H9 (cell line): ENCODE data around the gene PRSS56. TPM values are rescaled to one million over a fixed set of nuclear protein-coding genes. Genes with fewer than 3 reads are reported as not detected.

Experiments
- DNase-seq: peaks from one replicate; pipeline ENCODE4 v3.0.0-alpha.2; 2017
- H2AFZ ChIP-seq: one replicate; pipeline ENCODE4 v1.6.1; 2013; ENCODE audit warnings: mild to moderate bottlenecking, low read length, control low read depth, moderate library complexity
- H2AK5ac ChIP-seq: 2 replicates; pipeline ENCODE4 v1.6.1; 2013; ENCODE audit warnings: low read length, control low read depth, mixed read lengths; ENCODE audit not compliant: insufficient read length
- H2BK120ac ChIP-seq: one replicate; pipeline ENCODE4 v1.6.1; 2013; ENCODE audit warnings: low read depth, mild to moderate bottlenecking, low read length, control low read depth, inconsistent platforms; ENCODE audit not compliant: poor library complexity, severe bottlenecking
- H2BK12ac ChIP-seq: 2 replicates; pipeline ENCODE4 v1.6.1; 2013; ENCODE audit warnings: low read length, control low read depth, mixed read lengths, low read depth; ENCODE audit not compliant: insufficient read length
- H2BK15ac ChIP-seq: 2 replicates; pipeline ENCODE4 v1.6.1; 2013; ENCODE audit warnings: low read depth, low read length, control low read depth
- H2BK20ac ChIP-seq: one replicate; pipeline ENCODE4 v1.6.1; 2013; ENCODE audit warnings: low read depth, mild to moderate bottlenecking, low read length, control low read depth, inconsistent platforms; ENCODE audit not compliant: poor library complexity, severe bottlenecking
- H2BK5ac ChIP-seq: 2 replicates; pipeline ENCODE4 v1.6.1; 2013; ENCODE audit warnings: low read length, control low read depth, mixed read lengths; ENCODE audit not compliant: insufficient read length
- H3K14ac ChIP-seq: 2 replicates; pipeline ENCODE4 v1.6.1; 2013; ENCODE audit warnings: low read length, control low read depth; ENCODE audit not compliant: insufficient read depth
- H3K18ac ChIP-seq: 2 replicates; pipeline ENCODE4 v1.6.1; 2013; ENCODE audit warnings: low read depth, mild to moderate bottlenecking, mixed read lengths, low read length, control low read depth; ENCODE audit not compliant: insufficient read length
- H3K23ac ChIP-seq: 2 replicates; pipeline ENCODE4 v1.6.1; 2013; ENCODE audit warnings: low read length, control low read depth, mixed read lengths, low read depth; ENCODE audit not compliant: insufficient read length
- H3K23me2 ChIP-seq: 2 replicates; pipeline ENCODE4 v1.6.1; 2013; ENCODE audit warnings: low read depth, mild to moderate bottlenecking, mixed read lengths, low read length, control low read depth; ENCODE audit not compliant: insufficient read length, poor library complexity, severe bottlenecking
- H3K27ac ChIP-seq: 2 replicates; pipeline ENCODE4 v1.5.1; 2013; ENCODE audit warnings: low read length, control low read depth, mixed read lengths, low read depth; ENCODE audit not compliant: insufficient read length
- H3K27me3 ChIP-seq: 2 replicates; pipeline ENCODE4 v1.6.1; 2013; ENCODE audit warnings: low read length, control low read depth, inconsistent platforms; ENCODE audit not compliant: insufficient read depth
- H3K4ac ChIP-seq: 2 replicates; pipeline ENCODE4 v1.6.1; 2013; ENCODE audit warnings: low read depth, mild to moderate bottlenecking, control low read depth, inconsistent platforms, low read length, moderate library complexity
- H3K4me1 ChIP-seq: 2 replicates; pipeline ENCODE4 v1.6.1; 2013; ENCODE audit warnings: low read length, control low read depth, inconsistent platforms; ENCODE audit not compliant: insufficient read depth
- H3K4me2 ChIP-seq: 2 replicates; pipeline ENCODE4 v1.6.1; 2013; ENCODE audit warnings: low read length, control low read depth, mixed read lengths; ENCODE audit not compliant: insufficient read length, insufficient read depth
- H3K56ac ChIP-seq: 2 replicates; pipeline ENCODE4 v1.6.1; 2013; ENCODE audit warnings: low read depth, mild to moderate bottlenecking, mixed read lengths, low read length, control low read depth; ENCODE audit not compliant: insufficient read length
- H3K79me1 ChIP-seq: 2 replicates; pipeline ENCODE4 v1.6.1; 2013; ENCODE audit warnings: low read depth, mild to moderate bottlenecking, moderate library complexity, low read length, control low read depth, inconsistent platforms; ENCODE audit not compliant: insufficient read depth, poor library complexity, severe bottlenecking
- H3K79me2 ChIP-seq: 2 replicates; pipeline ENCODE4 v1.6.1; 2013; ENCODE audit warnings: low read length, control low read depth, inconsistent platforms; ENCODE audit not compliant: insufficient read depth
- H3K9ac ChIP-seq: 2 replicates; pipeline ENCODE4 v1.6.1; 2013; ENCODE audit warnings: low read length, control low read depth, mixed read lengths; ENCODE audit not compliant: insufficient read length; ENCODE audit errors: extremely low read depth
- H3K9me3 ChIP-seq: one replicate; pipeline ENCODE4 v1.6.1; 2013; ENCODE audit warnings: low read depth, low read length, inconsistent platforms; ENCODE audit not compliant: control insufficient read depth
- H3T11ph ChIP-seq: one replicate; pipeline ENCODE4 v1.6.1; 2013; ENCODE audit warnings: mild to moderate bottlenecking, low read length, control low read depth, inconsistent platforms
- H4K20me1 ChIP-seq: one replicate; pipeline ENCODE4 v1.6.1; 2013; ENCODE audit not compliant: control insufficient read depth, insufficient read length, insufficient read depth
- H4K5ac ChIP-seq: 2 replicates; pipeline ENCODE4 v1.6.1; 2013; ENCODE audit warnings: low read depth, mild to moderate bottlenecking, mixed read lengths, low read length, control low read depth; ENCODE audit not compliant: insufficient read length
- H4K8ac ChIP-seq: replicated peaks from 2 replicates; pipeline ENCODE4 v1.6.1; 2013; ENCODE audit warnings: low read length, control low read depth, mixed read lengths, low read depth; ENCODE audit not compliant: insufficient read length
- H4K91ac ChIP-seq: 2 replicates; pipeline ENCODE4 v1.6.1; 2013; ENCODE audit warnings: low read depth, mild to moderate bottlenecking, moderate library complexity, mixed read lengths, low read length, control low read depth; ENCODE audit not compliant: insufficient read length
- H3K27ac Mint-ChIP-seq, 3 experiments: 2 replicates in 2 of 3; 3 replicates in 1 of 3; pipeline ENCODE4 v1.8.0; 2020 to 2021; ENCODE audit warnings: mixed read lengths in 3 of 3, mild to moderate bottlenecking in 1 of 3, moderate library complexity in 1 of 3
- H3K27me3 Mint-ChIP-seq: 2 replicates; pipeline ENCODE4 v1.8.0; 2021; ENCODE audit warnings: low read depth, mild to moderate bottlenecking, moderate library complexity, mixed read lengths
- H3K36me3 Mint-ChIP-seq, 3 experiments: 2 replicates in 2 of 3; 3 replicates in 1 of 3; pipeline ENCODE4 v1.8.0; 2020 to 2021; ENCODE audit warnings: low read depth in 3 of 3, mixed read lengths in 3 of 3; ENCODE audit not compliant: insufficient read depth in 1 of 3
- H3K4me1 Mint-ChIP-seq, 2 experiments: 2 replicates each; pipeline ENCODE4 v1.8.0; 2020; ENCODE audit warnings: mixed read lengths in 2 of 2
- H3K4me3 Mint-ChIP-seq, 2 experiments: 2 replicates in 1 of 2; 3 replicates in 1 of 2; pipeline ENCODE4 v1.8.0; 2020 to 2021; ENCODE audit warnings: mild to moderate bottlenecking in 2 of 2, mixed read lengths in 2 of 2, moderate library complexity in 1 of 2
- H3K9me3 Mint-ChIP-seq, 2 experiments: 2 replicates in 1 of 2; 3 replicates in 1 of 2; pipeline ENCODE4 v1.8.0; 2020; ENCODE audit warnings: mild to moderate bottlenecking in 2 of 2, mixed read lengths in 2 of 2, moderate library complexity in 1 of 2
- WGBS: extraction: QIAGEN DNeasy Blood & Tissue Kit; methylation state at CpG from one replicate; pipeline ENCODE4 v1.1.7; 2013; ENCODE audit warnings: missing lambda C conversion rate, low lambda C conversion rate, mixed read lengths; ENCODE audit not compliant: insufficient read length; ENCODE audit errors: extremely low coverage; 5-methylcytosine and 5-hydroxymethylcytosine counted together
- total RNA-seq: library from RNA; stranded (reverse); gene quantifications from 2 replicates; pipeline ENCODE4 v1.2.1, GENCODE V29; 2021
- TF ChIP-seq, protein P1 (sequence below): fragments of 200-600 bp; sonication (generic); conservative IDR thresholded peaks from 3 replicates; pipeline ENCODE4 v1.8.0; 2021; ENCODE audit warnings: antibody characterized with exemption, mild to moderate bottlenecking

The PRSS56 gene
- total RNA-seq, 1 experiment from 2014 or later: not detected

DNA sequence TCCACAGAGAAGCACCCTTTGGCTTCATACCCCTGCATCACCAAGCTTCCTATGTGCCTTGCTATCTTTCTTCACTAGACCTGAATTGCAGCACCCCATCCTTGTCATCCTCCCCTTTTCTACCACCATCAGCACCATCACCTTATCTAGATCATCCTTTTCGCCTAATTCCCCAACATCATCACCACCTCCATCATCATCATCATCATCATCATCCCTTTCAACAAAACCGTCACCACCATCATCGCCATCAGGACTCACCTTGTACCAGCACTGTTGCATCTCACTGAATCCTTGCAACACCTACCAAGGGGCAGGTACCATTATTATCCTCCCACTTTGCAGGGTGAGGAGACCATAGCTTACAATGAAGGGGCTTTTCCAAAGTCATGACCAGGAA is 21.7 kb upstream of the PRSS56 start:
- WGBS: 100% methylated on average over 1 of the region's 3 CpGs

More for the DNA sequence above, 21.7 kb upstream of the PRSS56 start:
- H3K27me3 Mint-ChIP-seq: peaks cover 44% of the 10 kb centered on the region
- H4K91ac ChIP-seq: no peak overlapping the region
- H2BK12ac ChIP-seq: no peak overlapping the region
- H4K8ac ChIP-seq: no peak overlapping the region
- peaks cover 9% of the 10 kb centered on the region for H3K23me2 ChIP-seq
- no peak overlapping the region for H3K4me2 ChIP-seq
- H3K27me3 ChIP-seq: no peaks in the 10 kb centered on the region; the same call in 1 of the 2 replicates
- H3K4ac ChIP-seq: no peak overlapping the region
- no peak overlapping the region for H2BK20ac ChIP-seq
- no peak overlapping the region for H4K5ac ChIP-seq
- H3K4me1 ChIP-seq: 0 out of 2 replicates have a peak, but pooled peaks cover 3% of the 10 kb centered on the region
- H3K18ac ChIP-seq: no peak overlapping the region
- H2AFZ ChIP-seq: no peak overlapping the region
- H3K23ac ChIP-seq: no peak overlapping the region
- H3K27ac ChIP-seq: no peak overlapping the region
- no peak overlapping the region for H2BK5ac ChIP-seq
- no peaks in the 10 kb centered on the region; a peak in 1 of 7 replicates for H3K36me3 Mint-ChIP-seq
- H3K9me3 Mint-ChIP-seq: no peaks in the 10 kb centered on the region
- H2BK15ac ChIP-seq: no peak overlapping the region
- no peak overlapping the region for H3T11ph ChIP-seq
- no peak overlapping the region for H2AK5ac ChIP-seq
- H3K4me1 Mint-ChIP-seq: peaks cover 13 to 45% of the 10 kb centered on the region in 2 experiments
- no peaks in the 10 kb centered on the region for H3K79me1 ChIP-seq
- H3K56ac ChIP-seq: no peak overlapping the region
- no peaks in the 10 kb centered on the region for H3K9me3 ChIP-seq
- H2BK120ac ChIP-seq: no peak overlapping the region
- TF ChIP-seq, protein P1, sequence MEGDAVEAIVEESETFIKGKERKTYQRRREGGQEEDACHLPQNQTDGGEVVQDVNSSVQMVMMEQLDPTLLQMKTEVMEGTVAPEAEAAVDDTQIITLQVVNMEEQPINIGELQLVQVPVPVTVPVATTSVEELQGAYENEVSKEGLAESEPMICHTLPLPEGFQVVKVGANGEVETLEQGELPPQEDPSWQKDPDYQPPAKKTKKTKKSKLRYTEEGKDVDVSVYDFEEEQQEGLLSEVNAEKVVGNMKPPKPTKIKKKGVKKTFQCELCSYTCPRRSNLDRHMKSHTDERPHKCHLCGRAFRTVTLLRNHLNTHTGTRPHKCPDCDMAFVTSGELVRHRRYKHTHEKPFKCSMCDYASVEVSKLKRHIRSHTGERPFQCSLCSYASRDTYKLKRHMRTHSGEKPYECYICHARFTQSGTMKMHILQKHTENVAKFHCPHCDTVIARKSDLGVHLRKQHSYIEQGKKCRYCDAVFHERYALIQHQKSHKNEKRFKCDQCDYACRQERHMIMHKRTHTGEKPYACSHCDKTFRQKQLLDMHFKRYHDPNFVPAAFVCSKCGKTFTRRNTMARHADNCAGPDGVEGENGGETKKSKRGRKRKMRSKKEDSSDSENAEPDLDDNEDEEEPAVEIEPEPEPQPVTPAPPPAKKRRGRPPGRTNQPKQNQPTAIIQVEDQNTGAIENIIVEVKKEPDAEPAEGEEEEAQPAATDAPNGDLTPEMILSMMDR: no peak
- H3K4me3 Mint-ChIP-seq: no peak overlapping the region
- H4K20me1 ChIP-seq: peaks cover 3% of the 10 kb centered on the region
- H3K27ac Mint-ChIP-seq: no peak overlapping the region
- H3K9ac ChIP-seq: no peak overlapping the region
- no peak for DNase-seq
- no peaks in the 10 kb centered on the region for H3K79me2 ChIP-seq
- H3K14ac ChIP-seq: no peak overlapping the region
